ENCODE measurements around the gene CYB561D1.

CYB561D1 gene

GRCh38 chr1:109501644-109502363 lies 7.9 kb downstream of the CYB561D1 start:
- no peak for DNase-seq

GRCh38 chr1:109502364-109502851 lies 8.5 kb downstream of the CYB561D1 start:
- peak; percentile 72 for DNase-seq

GRCh38 chr1:109503935-109504334 lies 10.0 kb downstream of the CYB561D1 start:
- no peak for DNase-seq

- DNase-seq, result no peak
Observed at GRCh38 chr1:109504974-109505373, 11.1 kb downstream of the CYB561D1 start.

GRCh38 chr1:109508001-109508872 lies 14.3 kb downstream of the CYB561D1 start:
- DNase-seq, result no peak

GRCh38 chr1:109508873-109509175 lies 14.9 kb downstream of the CYB561D1 start:
- no peak for DNase-seq

- peak; percentile 43 for DNase-seq
Observed at GRCh38 chr1:109509176-109510134, 15.6 kb downstream of the CYB561D1 start, which contains the start of gene AMIGO1. AMIGO1 (minus strand) TSS chr1:109509727; CDS start chr1:109508912, 815 bp downstream.

- no peak for DNase-seq
Observed at GRCh38 chr1:109513110-109513710, 19.3 kb downstream of the CYB561D1 start.

GRCh38 chr1:109514846-109515245 lies 21.0 kb downstream of the CYB561D1 start:
- no peak for DNase-seq

- DNase-seq, result no peak
Observed at GRCh38 chr1:109516872-109517271, 23.0 kb downstream of the CYB561D1 start.

- no peak for DNase-seq
Observed at GRCh38 chr1:109517337-109517736, 23.4 kb downstream of the CYB561D1 start.

GRCh38 chr1:109521002-109521951 lies 27.4 kb downstream of the CYB561D1 start:
- no peak for DNase-seq

GRCh38 chr1:109522026-109522425 lies 28.1 kb downstream of the CYB561D1 start:
- DNase-seq, result no peak

- no peak for DNase-seq
Observed at GRCh38 chr1:109523706-109524105, 29.8 kb downstream of the CYB561D1 start.

- DNase-seq, result no peak
Observed at GRCh38 chr1:109527098-109527811, 33.4 kb downstream of the CYB561D1 start.

GRCh38 chr1:109527846-109528695 lies 34.2 kb downstream of the CYB561D1 start:
- DNase-seq, result no peak

GRCh38 chr1:109528712-109529111 lies 34.8 kb downstream of the CYB561D1 start:
- DNase-seq, result no peak

GRCh38 chr1:109529881-109530456 lies 36.1 kb downstream of the CYB561D1 start:
- no peak for DNase-seq

GRCh38 chr1:109530457-109531087 lies 36.7 kb downstream of the CYB561D1 start:
- no peak for DNase-seq

Measured in CD4-positive, alpha-beta T cell treated with Interleukin-15 for 1 hour (primary cell).